GM08714 (cell line): ENCODE measurements around the gene CERS6.
"Not testable (repeated sequence)": the region's sequence is repeated elsewhere in the genome, so short reads cannot be mapped to it uniquely, and the experiment has no call there.

ENCODE experiments used
- H3K4me3 ChIP-seq: fragments of 200-500 bp; sonication (Bioruptor generic); 2 replicates; pipeline ENCODE4 v1.5.1; 2014; ENCODE audit warnings: mild to moderate bottlenecking, low read length, inconsistent platforms
- ZNF274 ChIP-seq: IDR thresholded peaks from 2 replicates; pipeline ENCODE4 v1.6.1; 2012; ENCODE audit warnings: mild to moderate bottlenecking, low read depth, low read length

CERS6 gene

DNA sequence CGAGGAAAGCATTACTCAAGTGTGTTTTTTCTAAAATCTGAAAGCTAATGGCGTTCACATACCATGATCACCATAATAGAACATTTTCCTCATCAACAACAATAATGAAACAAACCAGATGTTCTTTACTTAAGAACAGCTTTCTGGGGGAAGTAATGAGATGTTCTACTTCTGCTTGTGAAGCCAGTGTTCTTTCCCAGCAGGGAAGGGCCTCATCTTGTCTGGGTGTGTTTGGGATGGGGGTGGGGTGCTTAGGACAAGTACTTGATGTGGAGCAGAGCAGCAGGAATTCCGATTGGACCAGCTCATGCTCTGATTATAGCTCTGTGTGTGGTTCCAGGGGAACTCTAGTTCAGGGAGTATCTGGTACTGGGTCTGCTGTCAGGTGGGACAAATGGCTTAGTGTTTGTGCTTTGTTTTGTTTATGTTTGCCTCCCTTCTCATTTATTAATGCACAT, 183.4 kb downstream of the CERS6 start:
- TF ChIP-seq ZNF274 = no peak
- H3K4me3 ChIP-seq = no peak overlapping the region

GRCh38 chr2:168640039-168640438, 184.0 kb downstream of the CERS6 start:
- TF ChIP-seq ZNF274 = no peak
- no peak overlapping the region for H3K4me3 ChIP-seq

DNA sequence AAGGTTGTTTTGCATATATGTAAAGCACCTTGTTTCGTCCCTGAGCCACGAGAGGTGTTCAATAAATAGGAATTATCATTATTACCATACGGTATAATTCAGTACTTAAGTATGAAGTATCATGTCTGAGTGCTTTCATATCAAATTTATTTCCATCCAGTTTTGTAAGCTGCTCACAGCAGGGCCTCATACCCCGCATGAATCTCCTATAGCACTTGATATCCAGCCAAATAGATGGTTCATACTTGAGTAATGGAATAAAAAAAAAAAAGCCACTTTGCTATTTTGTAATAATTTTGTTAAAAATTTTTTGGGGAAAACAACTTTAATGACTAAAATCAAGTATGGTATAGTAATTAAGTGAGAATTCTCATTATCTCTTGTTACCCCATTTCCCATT, 185.6 kb downstream of the CERS6 start:
- no peak overlapping the region for H3K4me3 ChIP-seq
- TF ChIP-seq ZNF274 = no peak

GRCh38 chr2:168642873-168643272, 186.8 kb downstream of the CERS6 start:
- TF ChIP-seq ZNF274 = no peak

DNA sequence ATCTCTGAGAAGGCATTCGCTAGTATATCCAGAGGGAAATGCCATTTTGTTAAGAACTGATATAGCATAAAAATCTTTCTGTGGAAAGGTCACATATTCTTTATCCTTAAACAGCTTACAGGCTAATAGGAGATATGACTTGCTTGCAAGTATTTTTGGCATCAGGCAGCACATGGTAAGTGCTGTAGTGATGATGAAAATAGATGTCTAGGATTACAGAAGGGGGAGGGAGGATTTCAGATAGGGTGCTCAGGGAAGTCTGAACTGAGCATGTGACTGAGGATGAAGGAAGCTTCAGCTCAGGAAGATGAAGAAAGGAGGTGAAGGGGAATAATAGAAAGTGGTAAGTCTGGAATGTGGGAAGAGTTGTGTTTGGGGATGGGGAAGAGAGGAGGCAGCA, 187.9 kb downstream of the CERS6 start:
- TF ChIP-seq ZNF274 = no peak
- H3K4me3 ChIP-seq = no peak overlapping the region

More at GRCh38 chr2:168642873-168643272, 186.8 kb downstream of the CERS6 start:
- no peak overlapping the region for H3K4me3 ChIP-seq

DNA sequence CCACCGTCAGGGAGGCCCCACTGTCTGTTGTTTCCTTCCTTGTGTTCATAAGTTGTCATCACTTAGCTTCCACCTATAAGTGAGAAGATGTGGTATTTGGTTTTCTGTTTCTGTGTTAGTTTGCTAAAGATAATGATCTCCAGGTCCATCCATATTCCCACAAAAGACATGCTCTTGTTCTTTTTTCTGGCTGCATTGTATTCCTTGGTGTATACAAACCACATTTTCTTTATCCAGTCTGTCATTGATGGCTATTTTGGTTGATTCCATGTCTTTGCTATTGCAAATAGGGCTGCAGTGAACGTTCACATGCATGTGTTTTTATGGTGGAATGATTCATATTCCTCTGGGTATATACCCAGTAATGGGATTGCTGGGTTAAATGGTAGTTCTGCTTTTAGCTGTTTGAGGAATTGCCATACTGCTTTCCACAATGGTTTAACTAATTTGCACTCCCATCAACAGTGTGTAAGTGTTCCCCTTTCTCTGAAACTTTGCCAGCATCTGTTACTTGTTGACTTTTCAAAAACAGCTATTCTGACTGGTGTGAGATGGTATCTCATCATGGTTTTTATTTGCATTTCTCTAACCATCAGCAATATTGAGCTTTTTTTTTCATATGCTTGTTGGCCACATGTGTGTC, 189.7 kb downstream of the CERS6 start:
- no peak overlapping the region for H3K4me3 ChIP-seq
- TF ChIP-seq ZNF274 = no peak

DNA sequence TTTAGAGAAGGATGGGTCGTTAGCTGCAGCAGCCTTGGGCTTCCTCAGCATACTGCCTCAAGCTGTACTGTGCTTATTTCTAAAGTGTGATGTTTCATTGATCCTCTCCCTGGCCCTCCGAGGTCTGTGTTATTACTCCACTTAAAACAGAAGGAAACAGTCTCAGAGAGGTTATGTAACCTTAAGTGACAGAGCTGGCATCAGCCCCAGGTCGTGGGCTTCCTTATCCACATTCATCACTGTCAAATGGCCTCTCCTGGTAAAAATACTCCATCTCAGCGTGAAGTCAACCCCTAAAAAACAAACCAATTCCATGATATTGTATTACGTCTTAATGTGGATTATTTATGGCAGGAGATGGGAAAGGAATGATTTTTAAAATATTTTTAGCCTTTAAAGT, 193.0 kb downstream of the CERS6 start:
- no peak for TF ChIP-seq ZNF274
- H3K4me3 ChIP-seq = no peak overlapping the region

DNA sequence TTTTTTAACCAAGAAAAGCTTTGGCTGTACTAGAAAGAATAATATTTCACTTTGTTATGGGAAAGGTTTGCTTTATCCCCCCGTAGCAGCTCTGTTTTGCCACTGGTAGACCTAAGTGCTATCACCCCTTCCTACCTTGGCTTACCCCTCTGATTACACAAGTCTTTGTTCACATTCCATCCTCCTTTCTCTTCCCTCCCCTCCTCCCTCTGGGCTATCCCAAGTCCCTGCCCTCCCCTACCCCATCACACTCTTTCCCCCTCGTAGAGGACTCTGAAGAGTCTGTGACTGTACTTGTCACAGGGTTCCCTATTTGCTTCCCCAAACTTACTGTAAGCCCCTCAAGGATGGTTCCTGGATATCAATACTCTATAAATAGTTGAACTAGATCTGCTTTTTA, 193.5 kb downstream of the CERS6 start:
- TF ChIP-seq ZNF274 = no peak
- no peak overlapping the region for H3K4me3 ChIP-seq

GRCh38 chr2:168650139-168650538, 194.1 kb downstream of the CERS6 start:
- no peak overlapping the region for H3K4me3 ChIP-seq
- TF ChIP-seq ZNF274 = no peak

GRCh38 chr2:168650781-168651180, 194.7 kb downstream of the CERS6 start:
- no peak overlapping the region for H3K4me3 ChIP-seq
- no peak for TF ChIP-seq ZNF274

DNA sequence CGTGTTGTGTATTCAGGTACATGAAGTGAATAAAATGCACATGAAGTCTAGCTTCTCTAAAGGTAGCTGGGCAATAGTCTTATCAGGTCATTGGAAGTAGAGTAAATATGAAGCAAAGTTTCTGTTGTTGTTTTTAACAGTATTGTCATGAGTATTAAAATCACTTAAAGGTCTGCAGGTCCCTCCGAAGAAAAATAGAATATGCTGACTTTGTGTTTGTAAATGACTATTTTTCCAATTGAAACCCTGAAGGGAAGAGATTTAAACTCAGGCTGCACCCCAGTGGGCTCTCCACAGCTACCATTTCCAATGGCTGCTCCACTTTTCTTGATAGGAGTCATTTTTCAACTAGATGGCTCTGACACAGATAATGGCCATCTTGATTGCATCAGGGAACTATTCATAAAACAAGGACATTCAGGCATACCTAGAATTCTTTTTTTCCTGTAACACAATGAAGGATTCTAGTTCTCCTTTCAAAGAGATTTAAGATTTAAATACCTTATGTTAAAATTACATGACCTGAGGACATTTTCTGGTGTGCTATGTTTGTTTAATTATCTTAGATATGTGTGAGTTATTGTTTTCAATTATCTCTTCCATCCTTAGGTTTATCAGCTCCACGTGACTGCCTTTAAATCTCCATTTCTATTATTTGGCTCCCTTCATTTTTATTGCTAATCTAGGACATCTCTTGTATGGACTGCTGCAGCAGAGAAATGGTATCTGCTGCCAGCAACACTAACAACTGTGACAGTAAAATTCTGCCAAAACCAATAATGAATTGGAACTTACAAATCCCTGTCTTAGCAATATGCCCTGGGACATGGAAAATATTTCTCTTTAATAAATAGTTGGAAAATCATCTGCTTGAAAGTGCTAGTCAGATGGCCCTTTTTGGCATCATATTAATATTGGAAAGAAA, 197.2 kb downstream of the CERS6 start:
- TF ChIP-seq ZNF274 = no peak
- H3K4me3 ChIP-seq = no peak overlapping the region

DNA sequence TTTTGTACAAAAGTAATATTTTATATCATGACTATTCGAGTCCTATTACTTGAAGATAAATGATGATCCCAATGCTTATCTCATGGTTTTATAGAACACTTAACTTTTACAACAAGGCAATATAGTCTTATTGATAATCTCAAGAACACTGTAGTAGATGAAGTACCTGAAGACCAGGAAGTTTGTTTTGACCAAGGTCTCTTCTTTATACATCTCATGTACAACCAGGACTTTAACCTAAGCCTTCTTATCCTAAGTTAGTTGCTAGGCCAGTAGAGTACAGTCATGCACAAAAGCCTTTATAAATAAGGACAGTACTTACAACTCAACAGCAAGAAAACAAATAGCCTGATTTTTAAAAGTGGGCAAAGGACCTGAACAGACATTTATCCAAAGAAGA, 198.6 kb downstream of the CERS6 start:
- no peak for TF ChIP-seq ZNF274
- no peak overlapping the region for H3K4me3 ChIP-seq

DNA sequence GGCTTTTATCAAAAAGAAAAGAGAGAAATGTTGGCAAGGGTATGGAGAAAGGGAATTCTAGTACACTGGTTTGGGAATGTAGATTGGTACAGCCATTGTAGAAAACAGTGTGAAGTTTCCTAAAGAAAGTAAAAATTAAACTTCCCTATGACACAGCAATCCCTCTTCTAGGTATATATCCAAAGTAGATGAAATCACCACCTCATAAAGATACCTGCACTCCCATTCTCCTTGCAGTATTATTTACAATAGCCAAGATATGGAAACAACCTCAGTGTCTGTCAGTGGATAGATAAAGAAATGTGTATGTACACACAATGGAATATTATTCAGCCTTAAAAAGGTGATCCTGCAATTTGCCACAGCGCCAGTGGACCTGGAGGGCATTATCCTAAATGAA, 199.1 kb downstream of the CERS6 start:
- H3K4me3 ChIP-seq = no peak overlapping the region
- no peak for TF ChIP-seq ZNF274

DNA sequence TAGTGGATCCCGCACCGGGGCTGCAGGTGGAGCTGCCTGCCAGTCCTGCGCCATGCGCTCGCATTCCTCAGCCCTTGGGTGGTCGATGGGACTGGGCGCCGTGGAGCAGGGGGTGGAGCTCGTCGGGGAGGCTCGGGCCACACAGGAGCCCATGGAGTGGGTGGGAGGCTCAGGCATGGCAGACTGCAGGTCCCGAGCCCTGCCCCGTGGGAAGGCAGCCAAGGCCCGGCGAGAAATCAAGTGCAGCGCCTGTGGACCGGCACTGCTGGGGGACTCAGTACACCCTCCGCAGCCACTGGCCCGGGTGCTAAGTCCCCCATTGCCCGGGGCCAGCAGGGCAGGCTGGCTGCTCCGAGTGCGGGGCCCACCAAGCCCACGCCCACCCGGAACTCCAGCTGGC, 201.3 kb downstream of the CERS6 start:
- H3K4me3 ChIP-seq = not testable (repeated sequence)

- no peak for TF ChIP-seq ZNF274
- no peak overlapping the region for H3K4me3 ChIP-seq
Observed at GRCh38 chr2:168658706-168659105, 202.6 kb downstream of the CERS6 start.
